LHCN-M2 (cell line): Measurements from ENCODE around the gene C16orf90. TPM values are rescaled to one million over a fixed set of nuclear protein-coding genes. Genes with fewer than 3 reads are reported as not detected.
"Not testable (repeated sequence)": the region's sequence is repeated elsewhere in the genome, so short reads cannot be mapped to it uniquely, and the experiment has no call there.

Experiments used
- DNase-seq: peaks from one replicate; pipeline ENCODE4 v3.0.0-alpha.2; 2012; ENCODE audit warnings: low read depth
- total RNA-seq: library from RNA; depleted of rRNA; stranded (reverse); fragments of >200 nt; gene quantifications from 2 replicates; pipeline ENCODE4 v1.2.3, GENCODE V29; 2014

The C16orf90 gene
- total RNA-seq, 1 experiment from 2014 or later: not detected

GRCh38 chr16:3513892-3514583, 18.7 kb upstream of the C16orf90 start:
- DNase-seq: no peak

- DNase-seq: no peak
These were observed 16.2 kb upstream of the C16orf90 start for GRCh38 chr16:3511286-3512180.

GRCh38 chr16:3510416-3510815, 15.1 kb upstream of the C16orf90 start:
- no peak for DNase-seq

- DNase-seq: no peak
These were observed 14.2 kb upstream of the C16orf90 start for GRCh38 chr16:3509470-3509928.

GRCh38 chr16:3508736-3509135, 13.4 kb upstream of the C16orf90 start:
- no peak for DNase-seq

- DNase-seq: no peak
These were observed 8.2 kb upstream of the C16orf90 start for GRCh38 chr16:3503523-3503922.

- no peak for DNase-seq
These were observed 6.6 kb upstream of the C16orf90 start for GRCh38 chr16:3501783-3502400.

- not testable (repeated sequence) for DNase-seq
These were observed 6.1 kb upstream of the C16orf90 start for GRCh38 chr16:3501412-3501761.

GRCh38 chr16:3498988-3499387, 3.7 kb upstream of the C16orf90 start:
- DNase-seq: no peak

GRCh38 chr16:3497771-3498170, 2.5 kb upstream of the C16orf90 start:
- DNase-seq: no peak

GRCh38 chr16:3496386-3496785, 1.1 kb upstream of the C16orf90 start:
- no peak for DNase-seq

- no peak for DNase-seq
These were observed 809 bp downstream of the C16orf90 start for GRCh38 chr16:3494386-3494973.

GRCh38 chr16:3492356-3492755, 2.9 kb downstream of the C16orf90 start:
- DNase-seq: no peak

GRCh38 chr16:3490911-3491629, 4.2 kb downstream of the C16orf90 start:
- peak; percentile 72 for DNase-seq

GRCh38 chr16:3488801-3489200, 6.5 kb downstream of the C16orf90 start:
- peak; percentile 25 for DNase-seq

- DNase-seq: no peak
These were observed 7.5 kb downstream of the C16orf90 start for GRCh38 chr16:3487521-3488410.

- no peak for DNase-seq
These were observed 8.6 kb downstream of the C16orf90 start for GRCh38 chr16:3486506-3487215.

- no peak for DNase-seq
These were observed 9.3 kb downstream of the C16orf90 start for GRCh38 chr16:3485821-3486505.
